Neural progenitor cell (in vitro differentiated cells): Measurements from ENCODE around the gene NFE2. TPM values are rescaled to one million over a fixed set of nuclear protein-coding genes. Genes with fewer than 3 reads are reported as not detected.
"Not testable (repeated sequence)": the region's sequence is repeated elsewhere in the genome, so short reads cannot be mapped to it uniquely, and the experiment has no call there.

Experiments
- DNase-seq: peaks from one replicate; pipeline ENCODE4 v3.0.0-alpha.2; 2016; ENCODE audit warnings: low spot score
- H2AFZ ChIP-seq: fragments of 200-600 bp; sonication (generic); replicated peaks from 2 replicates; pipeline ENCODE4 v1.6.1; 2016; ENCODE audit warnings: antibody characterized with exemption
- H3F3A ChIP-seq: fragments of 200-600 bp; sonication (generic); 2 replicates; pipeline ENCODE4 v1.6.1; 2016; ENCODE audit warnings: antibody characterized with exemption, low read depth
- H3K27ac ChIP-seq: fragments of 200-600 bp; sonication (generic); 2 replicates; pipeline ENCODE4 v1.5.1; 2016; ENCODE audit warnings: mild to moderate bottlenecking
- H3K27me3 ChIP-seq: fragments of 200-600 bp; sonication (generic); 2 replicates; pipeline ENCODE4 v1.6.1; 2016; ENCODE audit warnings: mild to moderate bottlenecking, moderate library complexity
- H3K36me3 ChIP-seq: fragments of 200-600 bp; sonication (generic); 2 replicates; pipeline ENCODE4 v1.5.1; 2016
- H3K4me1 ChIP-seq: fragments of 200-600 bp; sonication (generic); 2 replicates; pipeline ENCODE4 v1.6.1; 2016; ENCODE audit warnings: mixed run types
- H3K4me2 ChIP-seq: fragments of 200-600 bp; sonication (generic); 2 replicates; pipeline ENCODE4 v1.6.1; 2016
- H3K4me3 ChIP-seq: fragments of 200-600 bp; sonication (generic); 2 replicates; pipeline ENCODE4 v1.5.1; 2016
- H3K79me2 ChIP-seq: fragments of 200-600 bp; sonication (generic); 2 replicates; pipeline ENCODE4 v1.6.1; 2016; ENCODE audit warnings: low read depth
- H3K9ac ChIP-seq: fragments of 200-600 bp; sonication (generic); 2 replicates; pipeline ENCODE4 v1.6.1; 2016
- H3K9me3 ChIP-seq: fragments of 200-600 bp; sonication (generic); 2 replicates; pipeline ENCODE4 v1.5.1; 2016; ENCODE audit warnings: low read depth
- H4K20me1 ChIP-seq: fragments of 200-600 bp; sonication (generic); 2 replicates; pipeline ENCODE4 v1.6.1; 2016; ENCODE audit warnings: low read depth
- H3K27ac Mint-ChIP-seq: 3 replicates; pipeline ENCODE4 v1.8.0; 2021; ENCODE audit warnings: mixed read lengths
- H3K27me3 Mint-ChIP-seq: 2 replicates; pipeline ENCODE4 v1.8.0; 2022; ENCODE audit warnings: low read depth, mild to moderate bottlenecking, inconsistent platforms, moderate library complexity, mixed read lengths; ENCODE audit not compliant: insufficient read depth
- H3K36me3 Mint-ChIP-seq: 3 replicates; pipeline ENCODE4 v1.8.0; 2021; ENCODE audit warnings: mixed read lengths
- H3K4me1 Mint-ChIP-seq: 3 replicates; pipeline ENCODE4 v1.8.0; 2021; ENCODE audit warnings: mixed read lengths
- H3K4me3 Mint-ChIP-seq: 3 replicates; pipeline ENCODE4 v1.8.0; 2021; ENCODE audit warnings: mild to moderate bottlenecking, moderate library complexity, mixed read lengths
- H3K9me3 Mint-ChIP-seq: 3 replicates; pipeline ENCODE4 v1.8.0; 2020; ENCODE audit warnings: mixed read lengths
- EZH2 ChIP-seq: fragments of 200-600 bp; sonication (generic); IDR thresholded peaks from 2 replicates; pipeline ENCODE4 v1.6.1; 2017; ENCODE audit warnings: antibody characterized with exemption, mild to moderate bottlenecking, moderate library complexity
- EZH2phosphoT487 ChIP-seq: fragments of 200-600 bp; sonication (generic); IDR thresholded peaks from 2 replicates; pipeline ENCODE4 v1.6.1; 2017; ENCODE audit warnings: antibody characterized with exemption
- total RNA-seq: library from RNA; depleted of rRNA; stranded (reverse); fragments of >200 nt; gene quantifications from 2 replicates; pipeline ENCODE4 v1.2.3, GENCODE V29; 2015; ENCODE audit warnings: low replicate concordance
- TF ChIP-seq, protein P1 (sequence below): fragments of 200-600 bp; sonication (generic); IDR thresholded peaks from 2 replicates; pipeline ENCODE4 v1.5.1; 2017; ENCODE audit warnings: antibody characterized with exemption, mild to moderate bottlenecking

The NFE2 gene
- total RNA-seq, 1 donor from 2014 or later: 2.8 TPM

- TF ChIP-seq, protein P1, sequence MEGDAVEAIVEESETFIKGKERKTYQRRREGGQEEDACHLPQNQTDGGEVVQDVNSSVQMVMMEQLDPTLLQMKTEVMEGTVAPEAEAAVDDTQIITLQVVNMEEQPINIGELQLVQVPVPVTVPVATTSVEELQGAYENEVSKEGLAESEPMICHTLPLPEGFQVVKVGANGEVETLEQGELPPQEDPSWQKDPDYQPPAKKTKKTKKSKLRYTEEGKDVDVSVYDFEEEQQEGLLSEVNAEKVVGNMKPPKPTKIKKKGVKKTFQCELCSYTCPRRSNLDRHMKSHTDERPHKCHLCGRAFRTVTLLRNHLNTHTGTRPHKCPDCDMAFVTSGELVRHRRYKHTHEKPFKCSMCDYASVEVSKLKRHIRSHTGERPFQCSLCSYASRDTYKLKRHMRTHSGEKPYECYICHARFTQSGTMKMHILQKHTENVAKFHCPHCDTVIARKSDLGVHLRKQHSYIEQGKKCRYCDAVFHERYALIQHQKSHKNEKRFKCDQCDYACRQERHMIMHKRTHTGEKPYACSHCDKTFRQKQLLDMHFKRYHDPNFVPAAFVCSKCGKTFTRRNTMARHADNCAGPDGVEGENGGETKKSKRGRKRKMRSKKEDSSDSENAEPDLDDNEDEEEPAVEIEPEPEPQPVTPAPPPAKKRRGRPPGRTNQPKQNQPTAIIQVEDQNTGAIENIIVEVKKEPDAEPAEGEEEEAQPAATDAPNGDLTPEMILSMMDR: peak; percentile 84
- no peak for TF ChIP-seq EZH2
- peak within 1 kb of the TSS; percentile 81 for H3K4me2 ChIP-seq
- H3K79me2 ChIP-seq: peaks cover 46% of the 10 kb centered on the region
- H3K27me3 ChIP-seq: no peaks in the 10 kb centered on the region
- H3K9me3 Mint-ChIP-seq: no peaks in the 10 kb centered on the region
- H3K4me1 ChIP-seq: peaks cover 11% of the 10 kb centered on the region
- H3K4me3 ChIP-seq: peak within 1 kb of the TSS; percentile 76
- peak; percentile 99 for DNase-seq
- H3K9ac ChIP-seq: peak within 1 kb of the TSS; percentile 89
- peak within 1 kb of the TSS; percentile 96 for H3K27ac Mint-ChIP-seq
- H3K27me3 Mint-ChIP-seq: peaks cover 7% of the 10 kb centered on the region
- peaks cover 31% of the 10 kb centered on the region for H3K4me1 Mint-ChIP-seq
- H3F3A ChIP-seq: peaks cover 22% of the 10 kb centered on the region
- H2AFZ ChIP-seq: peak within 1 kb of the TSS; percentile 98
- H3K27ac ChIP-seq: peak within 1 kb of the TSS; percentile 5
- no peaks in the 10 kb centered on the region for H4K20me1 ChIP-seq
- H3K9me3 ChIP-seq: no peaks in the 10 kb centered on the region
- H3K36me3 ChIP-seq: no peaks in the 10 kb centered on the region
- peaks cover 3% of the 10 kb centered on the region for H3K36me3 Mint-ChIP-seq
- H3K4me3 Mint-ChIP-seq: peak within 1 kb of the TSS; percentile 99
These were observed 24.0 kb upstream of the NFE2 start, which contains the start of gene COPZ1 for GRCh38 chr12:54324617-54325441. Gene COPZ1, plus strand, starts transcription at chr12:54325131. Its CDS starts 33 bp downstream, at chr12:54325164.

GRCh38 chr12:54321363-54321762, 20.5 kb upstream of the NFE2 start:
- no peak for DNase-seq
- H3K27me3 Mint-ChIP-seq: peaks cover 7% of the 10 kb centered on the region
- Histone ChIP-seq H3K4me2 (no peak overlapping the region), H4K20me1 (no peaks in the 10 kb centered on the region), H3K36me3 (no peaks in the 10 kb centered on the region), H3F3A (peaks cover 11% of the 10 kb centered on the region), H3K27me3 (no peaks in the 10 kb centered on the region), H3K4me3 (no peak overlapping the region), H3K9me3 (no peaks in the 10 kb centered on the region), H3K9ac (no peak overlapping the region), H3K79me2 (peaks cover 14% of the 10 kb centered on the region), H3K4me1 (peaks cover 3% of the 10 kb centered on the region), H3K27ac (no peak overlapping the region), H2AFZ (no peak overlapping the region)
- H3K9me3 Mint-ChIP-seq: no peaks in the 10 kb centered on the region
- peaks cover 13% of the 10 kb centered on the region for H3K4me1 Mint-ChIP-seq
- no peaks in the 10 kb centered on the region for H3K36me3 Mint-ChIP-seq
- no peak for TF ChIP-seq EZH2
- no peak for TF ChIP-seq EZH2phosphoT487
- TF ChIP-seq, protein P1: no peak
- H3K4me3 Mint-ChIP-seq: no peak overlapping the region
- H3K27ac Mint-ChIP-seq: no peak overlapping the region

GRCh38 chr12:54312309-54312708, 11.5 kb upstream of the NFE2 start:
- H3K27ac ChIP-seq, H3K9me3 Mint-ChIP-seq, H3K79me2 ChIP-seq, H3K4me3 Mint-ChIP-seq, H3K36me3 ChIP-seq, H2AFZ ChIP-seq, DNase-seq, H3F3A ChIP-seq, H3K9ac ChIP-seq, H4K20me1 ChIP-seq, H3K9me3 ChIP-seq, H3K4me1 Mint-ChIP-seq, H3K36me3 Mint-ChIP-seq, H3K4me3 ChIP-seq, H3K27me3 Mint-ChIP-seq, H3K4me1 ChIP-seq, H3K27ac Mint-ChIP-seq, H3K4me2 ChIP-seq, H3K27me3 ChIP-seq: not testable (repeated sequence)

DNA sequence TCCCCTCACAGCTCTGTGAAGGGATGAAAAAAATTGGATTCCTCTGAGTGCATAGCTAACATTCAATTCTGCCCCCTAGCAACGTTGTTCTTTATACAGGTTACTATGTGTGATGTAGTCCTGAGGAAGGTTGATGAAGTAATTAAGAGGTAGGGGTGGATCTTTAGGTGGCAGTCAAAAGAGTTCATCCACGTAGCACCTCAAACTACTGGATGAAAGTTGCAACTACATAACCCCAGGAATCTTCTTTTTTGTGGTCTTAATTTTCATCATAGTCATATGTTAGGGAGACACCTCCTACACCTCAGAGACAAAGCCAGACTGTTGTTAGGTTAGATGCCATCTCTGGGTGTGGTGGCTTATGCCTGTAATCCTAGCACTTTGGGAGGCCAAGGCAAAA, 10.2 kb upstream of the NFE2 start:
- Mint-ChIP-seq H3K4me1 (peaks cover 4% of the 10 kb centered on the region), H3K27ac (no peak overlapping the region), H3K4me3 (no peak overlapping the region), H3K36me3 (no peaks in the 10 kb centered on the region), H3K27me3 (peaks cover 8% of the 10 kb centered on the region), H3K9me3 (no peaks in the 10 kb centered on the region)
- Histone ChIP-seq H3F3A (no peaks in the 10 kb centered on the region), H3K9me3 (no peaks in the 10 kb centered on the region), H3K27ac (no peak overlapping the region), H3K4me1 (no peaks in the 10 kb centered on the region), H2AFZ (no peak overlapping the region), H3K36me3 (no peaks in the 10 kb centered on the region), H3K79me2 (no peaks in the 10 kb centered on the region), H3K27me3 (no peaks in the 10 kb centered on the region), H4K20me1 (no peaks in the 10 kb centered on the region), H3K9ac (no peak overlapping the region), H3K4me3 (no peak overlapping the region), H3K4me2 (no peak overlapping the region)
- TF ChIP-seq, protein P1: no peak
- TF ChIP-seq EZH2phosphoT487 (no peak), EZH2 (no peak)
- no peak for DNase-seq
